BJ (cell line): ENCODE results near the gene STK32B. TPM values are rescaled to one million over a fixed set of nuclear protein-coding genes. Genes with fewer than 3 reads are reported as not detected.

Experiments used
- CTCF ChIA-PET: fragments of 350-600 bp; formaldehyde crosslinking; extraction: SDS; loops from one replicate; lab custom pipeline; 2021; ENCODE audit warnings: antibody characterized with exemption, inconsistent platforms; lab: Yijun Ruan, JAX
- POLR2A ChIA-PET: fragments of 300-600 bp; sonication (Branson Sonifier 250); formaldehyde crosslinking; extraction: SDS; loops from one replicate; lab custom pipeline; 2021; ENCODE audit warnings: antibody characterized with exemption; lab: Charles Lee
- DNase-seq: peaks from one replicate; pipeline ENCODE4 v3.0.0-alpha.2; 2011; ENCODE audit warnings: low read depth
- H3K27me3 ChIP-seq: 2 replicates; pipeline ENCODE4 v1.6.0; 2011; ENCODE audit warnings: low read length; ENCODE audit not compliant: control insufficient read depth, insufficient read depth
- H3K36me3 ChIP-seq: 2 replicates; pipeline ENCODE4 v1.5.1; 2011; ENCODE audit warnings: low read length; ENCODE audit not compliant: control insufficient read depth, insufficient read depth
- H3K4me3 ChIP-seq: 2 replicates; pipeline ENCODE4 v1.5.1; 2011; ENCODE audit warnings: low read depth, mild to moderate bottlenecking, control low read depth, low read length
- CTCF ChIP-seq: IDR thresholded peaks from 2 replicates; pipeline ENCODE4 v1.5.1; 2011; ENCODE audit warnings: low read depth, mild to moderate bottlenecking, control low read depth, inconsistent platforms, low read length, moderate library complexity; ENCODE audit not compliant: insufficient read depth
- polyA plus RNA-seq: library from polyadenylated mRNA; depleted of rRNA; stranded (reverse); fragments of >200 nt; gene quantifications from 2 replicates; pipeline ENCODE4 v1.2.3, GENCODE V29; 2011

The STK32B gene
- polyA plus RNA-seq, 1 experiment = 11.2 TPM

- H3K27me3 ChIP-seq = no peaks in the 10 kb centered on the region
- POLR2A ChIA-PET = no interaction called here
- no peak for TF ChIP-seq CTCF
- H3K4me3 ChIP-seq = no peak overlapping the region
- CTCF ChIA-PET = no interaction called here
- DNase-seq = no peak
- H3K36me3 ChIP-seq = no peaks in the 10 kb centered on the region
These were observed 205.1 kb downstream of the STK32B start for GRCh38 chr4:5256421-5256820.

DNA sequence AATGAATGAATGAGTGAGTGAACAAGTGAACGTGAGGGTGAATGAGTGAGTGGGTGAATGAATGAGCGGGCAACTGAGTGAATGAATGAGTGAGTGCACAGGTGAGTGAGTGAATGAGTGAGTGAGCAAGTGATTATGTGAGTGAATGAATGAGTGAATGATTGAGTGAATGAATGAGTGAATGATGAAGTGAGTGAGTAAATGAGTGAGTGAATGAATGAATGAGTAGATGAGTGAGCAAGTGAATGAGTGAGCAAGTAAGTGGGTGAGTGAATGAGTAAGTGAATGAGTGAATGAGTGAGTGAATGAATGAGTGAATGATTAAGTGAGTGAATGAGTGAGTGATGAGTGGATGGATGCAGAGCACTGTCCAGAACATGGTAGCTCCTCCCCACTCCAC, 205.8 kb downstream of the STK32B start:
- ChIA-PET CTCF (no interaction called here), POLR2A (no interaction called here)
- TF ChIP-seq CTCF = no peak
- H3K36me3 ChIP-seq = no peaks in the 10 kb centered on the region
- H3K4me3 ChIP-seq = no peak overlapping the region
- no peak for DNase-seq
- no peaks in the 10 kb centered on the region for H3K27me3 ChIP-seq

GRCh38 chr4:5259471-5259870, 208.2 kb downstream of the STK32B start:
- CTCF ChIA-PET = no interaction called here
- POLR2A ChIA-PET = no interaction called here
- Histone ChIP-seq H3K36me3 (no peaks in the 10 kb centered on the region), H3K27me3 (no peaks in the 10 kb centered on the region), H3K4me3 (no peak overlapping the region)
- no peak for DNase-seq
- no peak for TF ChIP-seq CTCF

DNA sequence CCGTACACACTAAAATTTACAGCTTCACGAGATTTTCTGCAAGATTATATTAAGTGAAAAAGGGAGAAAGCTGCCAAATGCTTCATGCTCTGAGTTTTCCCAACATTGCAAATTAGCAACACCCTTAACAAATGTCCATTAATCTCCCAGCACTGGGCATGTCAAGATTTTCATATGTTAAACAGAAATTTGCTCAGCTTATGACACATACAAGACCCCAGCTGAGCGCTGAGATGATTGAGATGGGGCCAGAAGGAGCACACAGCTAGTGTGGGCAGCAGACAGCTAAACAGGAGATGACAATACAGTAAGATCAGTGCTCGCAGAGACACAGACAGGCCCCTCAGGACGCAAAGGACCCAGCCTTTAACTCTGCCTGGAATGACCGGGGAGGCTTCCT, 208.8 kb downstream of the STK32B start:
- no peaks in the 10 kb centered on the region for H3K36me3 ChIP-seq
- DNase-seq = no peak
- POLR2A ChIA-PET = no interaction called here
- H3K4me3 ChIP-seq = no peak overlapping the region
- no peak for TF ChIP-seq CTCF
- no peaks in the 10 kb centered on the region for H3K27me3 ChIP-seq
- CTCF ChIA-PET = no interaction called here

DNA sequence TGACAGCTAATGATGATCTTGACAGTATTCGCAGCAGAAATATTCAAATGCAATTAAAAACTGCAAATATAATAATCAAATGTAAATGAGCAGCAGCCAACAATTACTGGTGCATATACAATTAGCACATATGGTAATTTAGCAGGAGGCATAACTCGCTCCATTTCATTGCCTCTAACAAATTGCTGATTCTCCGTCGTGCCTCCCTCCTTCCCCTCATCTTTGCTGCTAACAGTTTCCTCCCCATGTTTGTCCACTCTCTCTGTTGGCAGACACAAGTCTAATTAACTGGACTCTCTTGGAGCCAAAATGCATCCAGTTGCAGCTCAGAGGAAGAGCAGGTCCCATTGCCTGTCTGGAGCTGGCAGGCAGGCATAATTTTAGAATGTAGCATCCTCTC, 210.6 kb downstream of the STK32B start:
- ChIA-PET POLR2A (no interaction called here), CTCF (no interaction called here)
- Histone ChIP-seq H3K36me3 (no peaks in the 10 kb centered on the region), H3K27me3 (no peaks in the 10 kb centered on the region), H3K4me3 (no peak overlapping the region)
- no peak for TF ChIP-seq CTCF
- no peak for DNase-seq
